Measurements from ENCODE around the gene SETD4. TPM values are rescaled to one million over a fixed set of nuclear protein-coding genes. Genes with fewer than 3 reads are reported as not detected.

The SETD4 gene
- total and polyA plus RNA-seq, 4 donors = 2.9 to 12.0 (median 6.8) TPM

DNA sequence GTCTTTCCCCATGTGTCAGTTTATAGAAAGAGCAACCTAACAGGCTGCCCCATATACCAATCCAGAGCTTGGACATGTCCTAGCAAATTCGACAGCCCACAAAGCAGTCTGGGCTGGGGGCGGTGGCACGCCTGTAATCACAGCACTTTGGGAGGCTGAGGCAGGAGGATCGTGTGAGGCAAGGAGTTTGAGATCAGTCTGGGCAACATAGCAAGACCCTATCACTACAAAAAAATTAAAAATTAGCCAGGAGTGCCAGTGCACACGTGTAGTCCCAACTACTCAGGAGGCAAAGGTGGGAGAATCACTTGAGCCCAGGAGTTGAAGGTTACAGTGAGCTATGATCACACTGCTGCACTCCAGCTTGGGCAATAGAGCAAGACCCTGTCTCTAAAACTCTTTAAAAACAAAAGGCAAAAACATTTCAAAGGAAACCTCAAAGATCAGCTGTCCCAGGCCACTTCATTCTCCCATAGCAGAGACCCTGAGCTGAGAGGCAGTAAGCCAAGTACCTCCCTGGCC is 54.4 kb downstream of the SETD4 start:
- Histone ChIP-seq H3K27me3 (ENCODE audit: control insufficient read depth in 4 of 4, insufficient read depth in 4 of 4, low read length in 3 of 4) (no peaks in the 10 kb centered on the region), H3K9ac (ENCODE audit: low read depth in 1 of 2, low read length in 2 of 2) (no peak overlapping the region), H3K36me3 (ENCODE audit: control insufficient read depth in 4 of 4, insufficient read depth in 3 of 4, low read depth in 1 of 4, low read length in 3 of 4) (no peaks in the 10 kb centered on the region), H3K27ac (ENCODE audit: low read depth in 1 of 2, low read length in 2 of 2) (no peak overlapping the region), H3K4me3 (ENCODE audit: low read depth in 1 of 3, low read length in 3 of 3) (no peak overlapping the region), H3K9me3 (ENCODE audit: control insufficient read depth in 4 of 4, low read length in 3 of 4) (peaks cover 0 to 1% (median 0%) of the 10 kb centered on the region in 4 donors), H3K4me1 (ENCODE audit: control insufficient read depth in 4 of 4, insufficient read depth in 4 of 4, low read length in 3 of 4) (no peaks in the 10 kb centered on the region)
- DNase-seq (ENCODE audit: low spot score) = no peak
- 87% methylated on average over 5 of the region's 5 CpGs for WGBS
- TF ChIP-seq JUND (IDR thresholded peaks at IDR 0.05) (no peak), GABPA (IDR thresholded peaks at IDR 0.05 in 1 of 2, conservative IDR thresholded peaks at IDR 0.05 in 1 of 2) (no peak), EGR1 (IDR thresholded peaks at IDR 0.05; ENCODE audit: low read depth in 2 of 2) (no peak), NR2F2 (IDR thresholded peaks at IDR 0.05) (no peak), SP1 (IDR thresholded peaks at IDR 0.05) (no peak), RXRA (IDR thresholded peaks at IDR 0.05) (no peak), FOXA1 (IDR thresholded peaks at IDR 0.05) (no peak), FOXA2 (IDR thresholded peaks at IDR 0.05) (no peak), TAF1 (conservative IDR thresholded peaks at IDR 0.05) (no peak), YY1 (IDR thresholded peaks at IDR 0.05) (no peak), RAD21 (IDR thresholded peaks at IDR 0.05) (no peak), HNF4G (IDR thresholded peaks at IDR 0.05) (no peak), HNF4A (conservative IDR thresholded peaks at IDR 0.05) (no peak)
- TF ChIP-seq, protein P1, sequence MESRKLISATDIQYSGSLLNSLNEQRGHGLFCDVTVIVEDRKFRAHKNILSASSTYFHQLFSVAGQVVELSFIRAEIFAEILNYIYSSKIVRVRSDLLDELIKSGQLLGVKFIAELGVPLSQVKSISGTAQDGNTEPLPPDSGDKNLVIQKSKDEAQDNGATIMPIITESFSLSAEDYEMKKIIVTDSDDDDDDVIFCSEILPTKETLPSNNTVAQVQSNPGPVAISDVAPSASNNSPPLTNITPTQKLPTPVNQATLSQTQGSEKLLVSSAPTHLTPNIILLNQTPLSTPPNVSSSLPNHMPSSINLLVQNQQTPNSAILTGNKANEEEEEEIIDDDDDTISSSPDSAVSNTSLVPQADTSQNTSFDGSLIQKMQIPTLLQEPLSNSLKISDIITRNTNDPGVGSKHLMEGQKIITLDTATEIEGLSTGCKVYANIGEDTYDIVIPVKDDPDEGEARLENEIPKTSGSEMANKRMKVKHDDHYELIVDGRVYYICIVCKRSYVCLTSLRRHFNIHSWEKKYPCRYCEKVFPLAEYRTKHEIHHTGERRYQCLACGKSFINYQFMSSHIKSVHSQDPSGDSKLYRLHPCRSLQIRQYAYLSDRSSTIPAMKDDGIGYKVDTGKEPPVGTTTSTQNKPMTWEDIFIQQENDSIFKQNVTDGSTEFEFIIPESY (IDR thresholded peaks at IDR 0.05) = no peak
- TF ChIP-seq, protein P2, sequence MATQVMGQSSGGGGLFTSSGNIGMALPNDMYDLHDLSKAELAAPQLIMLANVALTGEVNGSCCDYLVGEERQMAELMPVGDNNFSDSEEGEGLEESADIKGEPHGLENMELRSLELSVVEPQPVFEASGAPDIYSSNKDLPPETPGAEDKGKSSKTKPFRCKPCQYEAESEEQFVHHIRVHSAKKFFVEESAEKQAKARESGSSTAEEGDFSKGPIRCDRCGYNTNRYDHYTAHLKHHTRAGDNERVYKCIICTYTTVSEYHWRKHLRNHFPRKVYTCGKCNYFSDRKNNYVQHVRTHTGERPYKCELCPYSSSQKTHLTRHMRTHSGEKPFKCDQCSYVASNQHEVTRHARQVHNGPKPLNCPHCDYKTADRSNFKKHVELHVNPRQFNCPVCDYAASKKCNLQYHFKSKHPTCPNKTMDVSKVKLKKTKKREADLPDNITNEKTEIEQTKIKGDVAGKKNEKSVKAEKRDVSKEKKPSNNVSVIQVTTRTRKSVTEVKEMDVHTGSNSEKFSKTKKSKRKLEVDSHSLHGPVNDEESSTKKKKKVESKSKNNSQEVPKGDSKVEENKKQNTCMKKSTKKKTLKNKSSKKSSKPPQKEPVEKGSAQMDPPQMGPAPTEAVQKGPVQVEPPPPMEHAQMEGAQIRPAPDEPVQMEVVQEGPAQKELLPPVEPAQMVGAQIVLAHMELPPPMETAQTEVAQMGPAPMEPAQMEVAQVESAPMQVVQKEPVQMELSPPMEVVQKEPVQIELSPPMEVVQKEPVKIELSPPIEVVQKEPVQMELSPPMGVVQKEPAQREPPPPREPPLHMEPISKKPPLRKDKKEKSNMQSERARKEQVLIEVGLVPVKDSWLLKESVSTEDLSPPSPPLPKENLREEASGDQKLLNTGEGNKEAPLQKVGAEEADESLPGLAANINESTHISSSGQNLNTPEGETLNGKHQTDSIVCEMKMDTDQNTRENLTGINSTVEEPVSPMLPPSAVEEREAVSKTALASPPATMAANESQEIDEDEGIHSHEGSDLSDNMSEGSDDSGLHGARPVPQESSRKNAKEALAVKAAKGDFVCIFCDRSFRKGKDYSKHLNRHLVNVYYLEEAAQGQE (IDR thresholded peaks at IDR 0.05) = no peak
- TF ChIP-seq, protein P3, sequence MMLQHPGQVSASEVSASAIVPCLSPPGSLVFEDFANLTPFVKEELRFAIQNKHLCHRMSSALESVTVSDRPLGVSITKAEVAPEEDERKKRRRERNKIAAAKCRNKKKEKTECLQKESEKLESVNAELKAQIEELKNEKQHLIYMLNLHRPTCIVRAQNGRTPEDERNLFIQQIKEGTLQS (IDR thresholded peaks at IDR 0.05) = no peak
- TF ChIP-seq, protein P4, sequence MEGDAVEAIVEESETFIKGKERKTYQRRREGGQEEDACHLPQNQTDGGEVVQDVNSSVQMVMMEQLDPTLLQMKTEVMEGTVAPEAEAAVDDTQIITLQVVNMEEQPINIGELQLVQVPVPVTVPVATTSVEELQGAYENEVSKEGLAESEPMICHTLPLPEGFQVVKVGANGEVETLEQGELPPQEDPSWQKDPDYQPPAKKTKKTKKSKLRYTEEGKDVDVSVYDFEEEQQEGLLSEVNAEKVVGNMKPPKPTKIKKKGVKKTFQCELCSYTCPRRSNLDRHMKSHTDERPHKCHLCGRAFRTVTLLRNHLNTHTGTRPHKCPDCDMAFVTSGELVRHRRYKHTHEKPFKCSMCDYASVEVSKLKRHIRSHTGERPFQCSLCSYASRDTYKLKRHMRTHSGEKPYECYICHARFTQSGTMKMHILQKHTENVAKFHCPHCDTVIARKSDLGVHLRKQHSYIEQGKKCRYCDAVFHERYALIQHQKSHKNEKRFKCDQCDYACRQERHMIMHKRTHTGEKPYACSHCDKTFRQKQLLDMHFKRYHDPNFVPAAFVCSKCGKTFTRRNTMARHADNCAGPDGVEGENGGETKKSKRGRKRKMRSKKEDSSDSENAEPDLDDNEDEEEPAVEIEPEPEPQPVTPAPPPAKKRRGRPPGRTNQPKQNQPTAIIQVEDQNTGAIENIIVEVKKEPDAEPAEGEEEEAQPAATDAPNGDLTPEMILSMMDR (IDR thresholded peaks at IDR 0.05; ENCODE audit: low read depth, low read length, missing input control) = no peak

DNA sequence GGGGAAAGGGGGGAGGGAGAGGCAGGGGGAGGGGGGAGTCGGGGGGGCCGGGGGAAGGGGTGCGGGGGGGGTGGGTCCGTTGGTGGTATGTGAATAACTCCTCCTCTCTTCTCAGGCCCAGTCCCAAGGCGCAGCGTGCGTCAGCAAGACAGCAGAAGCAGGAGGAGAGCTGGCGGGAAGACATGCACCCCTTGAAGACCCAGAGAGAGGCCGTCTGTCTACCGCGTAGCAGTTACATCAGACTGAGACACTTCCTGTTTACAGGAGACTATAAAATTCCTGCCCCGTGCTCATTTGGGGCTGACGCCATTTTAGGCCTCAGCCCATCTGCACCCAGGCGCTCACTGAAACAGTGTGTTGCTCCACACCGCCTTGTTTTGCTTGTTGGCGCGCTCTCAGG is 55.3 kb downstream of the SETD4 start:
- H3K4me1 ChIP-seq (ENCODE audit: control insufficient read depth in 4 of 4, insufficient read depth in 4 of 4, low read length in 3 of 4) = no peaks in the 10 kb centered on the region
- no peaks in the 10 kb centered on the region for H3K27me3 ChIP-seq (ENCODE audit: control insufficient read depth in 4 of 4, insufficient read depth in 4 of 4, low read length in 3 of 4)
- H3K4me3 ChIP-seq (ENCODE audit: low read depth in 1 of 3, low read length in 3 of 3) = no peak overlapping the region
- 81% methylated on average over 17 of the region's 17 CpGs for WGBS
- DNase-seq (ENCODE audit: low spot score) = no peak
- no peak overlapping the region for H3K9ac ChIP-seq (ENCODE audit: low read depth in 1 of 2, low read length in 2 of 2)
- H3K36me3 ChIP-seq (ENCODE audit: control insufficient read depth in 4 of 4, insufficient read depth in 3 of 4, low read depth in 1 of 4, low read length in 3 of 4) = no peaks in the 10 kb centered on the region
- H3K27ac ChIP-seq (ENCODE audit: low read depth in 1 of 2, low read length in 2 of 2) = no peak overlapping the region
- H3K9me3 ChIP-seq (ENCODE audit: control insufficient read depth in 4 of 4, low read length in 3 of 4) = peaks cover 0 to 1% (median 0%) of the 10 kb centered on the region in 4 donors
- TF ChIP-seq, protein P5, sequence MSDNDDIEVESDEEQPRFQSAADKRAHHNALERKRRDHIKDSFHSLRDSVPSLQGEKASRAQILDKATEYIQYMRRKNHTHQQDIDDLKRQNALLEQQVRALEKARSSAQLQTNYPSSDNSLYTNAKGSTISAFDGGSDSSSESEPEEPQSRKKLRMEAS (IDR thresholded peaks at IDR 0.05) = no peak
- TF ChIP-seq YY1 (IDR thresholded peaks at IDR 0.05) (no peak), GABPA (IDR thresholded peaks at IDR 0.05 in 1 of 2, conservative IDR thresholded peaks at IDR 0.05 in 1 of 2) (no peak), HNF4A (conservative IDR thresholded peaks at IDR 0.05) (no peak), FOXA1 (IDR thresholded peaks at IDR 0.05) (no peak), NR2F2 (IDR thresholded peaks at IDR 0.05) (no peak), RAD21 (IDR thresholded peaks at IDR 0.05) (no peak), TAF1 (conservative IDR thresholded peaks at IDR 0.05) (no peak), HNF4G (IDR thresholded peaks at IDR 0.05) (no peak), SP1 (IDR thresholded peaks at IDR 0.05) (no peak), FOXA2 (IDR thresholded peaks at IDR 0.05) (no peak), EGR1 (IDR thresholded peaks at IDR 0.05; ENCODE audit: low read depth in 2 of 2) (no peak), RXRA (IDR thresholded peaks at IDR 0.05) (no peak), JUND (IDR thresholded peaks at IDR 0.05) (no peak)
- TF ChIP-seq, protein P4 (IDR thresholded peaks at IDR 0.05; ENCODE audit: low read depth, low read length, missing input control) = no peak
- TF ChIP-seq, protein P1 (IDR thresholded peaks at IDR 0.05) = no peak

All from liver (tissue), 9 donors.